Esophagus mucosa (tissue), 1 donor: ENCODE results near the gene ZNF90. TPM values are rescaled to one million over a fixed set of nuclear protein-coding genes. Genes with fewer than 3 reads are reported as not detected.
"Not testable (repeated sequence)": the region's sequence is repeated elsewhere in the genome, so short reads cannot be mapped to it uniquely, and the experiment has no call there.

Experiments
- ATAC-seq: fragments of 200-7000 bp; cut with Tn5 transposase; one replicate; pipeline ENCODE4 v1.9.1; 2020
- total RNA-seq: library from RNA; stranded (reverse); gene quantifications from one replicate; pipeline ENCODE4 v1.2.4, GENCODE V29; 2023
- donor health status: DM: yes; HTN: yes; CAD: no.

The ZNF90 gene
- total RNA-seq, 1 donor from 2014 or later: 0.96 TPM

- no peak for ATAC-seq
These were observed 25.4 kb downstream of the ZNF90 start for GRCh38 chr19:20103091-20103740.

GRCh38 chr19:20107301-20107700, 29.5 kb downstream of the ZNF90 start:
- ATAC-seq: no peak

GRCh38 chr19:20118064-20118839, 40.5 kb downstream of the ZNF90 start:
- not testable (repeated sequence) for ATAC-seq

GRCh38 chr19:20124879-20125278, 47.1 kb downstream of the ZNF90 start:
- no peak for ATAC-seq

- ATAC-seq: not testable (repeated sequence)
These were observed 55.1 kb downstream of the ZNF90 start for GRCh38 chr19:20132933-20133332.

GRCh38 chr19:20137714-20138113, 59.9 kb downstream of the ZNF90 start:
- not testable (repeated sequence) for ATAC-seq

GRCh38 chr19:20151617-20152145, 73.9 kb downstream of the ZNF90 start:
- ATAC-seq: no peak

- ATAC-seq: not testable (repeated sequence)
These were observed 74.7 kb downstream of the ZNF90 start for GRCh38 chr19:20152506-20152905.

GRCh38 chr19:20153281-20153680, 75.5 kb downstream of the ZNF90 start:
- ATAC-seq: no peak

- no peak for ATAC-seq
These were observed 76.8 kb downstream of the ZNF90 start for GRCh38 chr19:20154636-20155035.

- ATAC-seq: no peak
These were observed 85.0 kb downstream of the ZNF90 start for GRCh38 chr19:20162821-20163220.

GRCh38 chr19:20164456-20164855, 86.7 kb downstream of the ZNF90 start:
- no peak for ATAC-seq

GRCh38 chr19:20165971-20166592, 88.3 kb downstream of the ZNF90 start:
- no peak for ATAC-seq

GRCh38 chr19:20167020-20167644, 89.3 kb downstream of the ZNF90 start, which contains the start of gene ZNF486:
Gene ZNF486 (plus strand): TSS chr19:20167214. CDS start chr19:20167331, 117 bp downstream.
- ATAC-seq: peak; percentile 92

GRCh38 chr19:20167651-20168122, 89.9 kb downstream of the ZNF90 start:
- ATAC-seq: no peak

Other genes with a start within 250 kb of the ZNF90 start
- gene ZNF253, start 212.1 kb upstream of the ZNF90 start, total RNA-seq: 1.9 TPM
- 2.6 TPM for gene ZNF93, start 177.1 kb upstream of the ZNF90 start, total RNA-seq
- 3.3 TPM for gene ZNF682, start 38.5 kb upstream of the ZNF90 start, total RNA-seq
- gene ZNF486, start 89.2 kb downstream of the ZNF90 start, total RNA-seq: 0.60 TPM